ENCODE results near the gene NRSN2.
A peak's percentile ranks its signal among the peaks of the same experiment; 100 is the strongest.

Gene NRSN2

GRCh38 chr20:312067-312466, 34.8 kb upstream of the NRSN2 start:
- Mint-ChIP-seq H3K9me3 (no peaks in the 10 kb centered on the region), H3K36me3 (no peaks in the 10 kb centered on the region), H3K4me1 (peaks cover 19% of the 10 kb centered on the region), H3K4me3 (no peak overlapping the region), H3K27ac (no peak overlapping the region), H3K27me3 (peaks cover 12% of the 10 kb centered on the region)
- no peak for DNase-seq
- CTCF ChIA-PET: interaction anchor here (1.7 kb wide), 2 partner anchors 19 to 42 kb away, joined by 3 to 5 read pairs; no protein-coding TSS in a partner anchor

- Mint-ChIP-seq H3K9me3 (no peaks in the 10 kb centered on the region), H3K27ac (no peak overlapping the region), H3K27me3 (peaks cover 12% of the 10 kb centered on the region), H3K4me1 (peaks cover 19% of the 10 kb centered on the region), H3K4me3 (no peak overlapping the region), H3K36me3 (no peaks in the 10 kb centered on the region)
- CTCF ChIA-PET: interaction anchor here (1.7 kb wide), 2 partner anchors 18 to 41 kb away, joined by 3 to 5 read pairs; no protein-coding TSS in a partner anchor
- DNase-seq: no peak
These were observed 34.0 kb upstream of the NRSN2 start for GRCh38 chr20:312866-313265.

- Mint-ChIP-seq H3K9me3 (no peaks in the 10 kb centered on the region), H3K36me3 (no peaks in the 10 kb centered on the region), H3K4me1 (peaks cover 19% of the 10 kb centered on the region), H3K4me3 (no peak overlapping the region), H3K27ac (no peak overlapping the region), H3K27me3 (peaks cover 12% of the 10 kb centered on the region)
- CTCF ChIA-PET: interaction anchor here (1.4 kb wide), 1 partner anchor 18 kb away, joined by 4 read pairs; no protein-coding TSS in a partner anchor
- DNase-seq: no peak
These were observed 33.5 kb upstream of the NRSN2 start for GRCh38 chr20:313402-313801.

- Mint-ChIP-seq H3K9me3 (no peaks in the 10 kb centered on the region), H3K36me3 (no peaks in the 10 kb centered on the region), H3K27ac (no peak overlapping the region), H3K4me1 (peaks cover 19% of the 10 kb centered on the region), H3K27me3 (peaks cover 12% of the 10 kb centered on the region), H3K4me3 (no peak overlapping the region)
- CTCF ChIA-PET: interaction anchor here (1.4 kb wide), 1 partner anchor 17 kb away, joined by 4 read pairs; no protein-coding TSS in a partner anchor
- no peak for DNase-seq
These were observed 33.0 kb upstream of the NRSN2 start for GRCh38 chr20:313948-314347.

GRCh38 chr20:316316-317068, 30.4 kb upstream of the NRSN2 start:
- Mint-ChIP-seq H3K9me3 (no peaks in the 10 kb centered on the region), H3K4me3 (no peak overlapping the region), H3K4me1 (peaks cover 3% of the 10 kb centered on the region), H3K27me3 (peaks cover 8% of the 10 kb centered on the region), H3K27ac (no peak overlapping the region), H3K36me3 (no peaks in the 10 kb centered on the region)
- CTCF ChIA-PET: no interaction called here
- DNase-seq: no peak

GRCh38 chr20:324177-325044, 22.5 kb upstream of the NRSN2 start:
- DNase-seq: peak; percentile 93
- H3K27me3 Mint-ChIP-seq: peaks cover 33% of the 10 kb centered on the region
- CTCF ChIA-PET: interaction anchor here (0.8 to 1.8 kb wide), 4 partner anchors 14 to 44 kb away, joined by 3 to 6 read pairs (median 4); no protein-coding TSS in a partner anchor
- H3K9me3 Mint-ChIP-seq: no peaks in the 10 kb centered on the region
- peak overlapping the region; percentile 87 for H3K4me3 Mint-ChIP-seq
- peak overlapping the region; percentile 93 for H3K27ac Mint-ChIP-seq
- peaks cover 2% of the 10 kb centered on the region for H3K36me3 Mint-ChIP-seq
- H3K4me1 Mint-ChIP-seq: peaks cover 34% of the 10 kb centered on the region

GRCh38 chr20:325045-325888, 21.6 kb upstream of the NRSN2 start, which contains the start of gene SOX12:
TSS of gene SOX12 (plus strand) at chr20:325552. CDS start at chr20:325925, 373 bp downstream.
- Mint-ChIP-seq H3K4me1 (peaks cover 42% of the 10 kb centered on the region), H3K4me3 (peak within 1 kb of the TSS; percentile 87), H3K9me3 (no peaks in the 10 kb centered on the region), H3K27ac (peak within 1 kb of the TSS; percentile 93), H3K36me3 (peaks cover 2% of the 10 kb centered on the region), H3K27me3 (peaks cover 33% of the 10 kb centered on the region)
- CTCF ChIA-PET: interaction anchor here (0.6 to 1.8 kb wide), 4 partner anchors 15 to 78 kb away, joined by 3 to 6 read pairs (median 4); no protein-coding TSS in a partner anchor
- peak; percentile 98 for DNase-seq

- Mint-ChIP-seq H3K4me3 (peak overlapping the region; percentile 78), H3K4me1 (peaks cover 45% of the 10 kb centered on the region), H3K27me3 (peaks cover 33% of the 10 kb centered on the region), H3K9me3 (no peaks in the 10 kb centered on the region), H3K27ac (peak overlapping the region; percentile 72), H3K36me3 (peaks cover 2% of the 10 kb centered on the region)
- CTCF ChIA-PET: no interaction called here
- DNase-seq: peak; percentile 66
These were observed 20.8 kb upstream of the NRSN2 start for GRCh38 chr20:325889-326644.

GRCh38 chr20:326645-327185, 20.2 kb upstream of the NRSN2 start:
- H3K27ac Mint-ChIP-seq: peak overlapping the region; percentile 60
- H3K9me3 Mint-ChIP-seq: no peaks in the 10 kb centered on the region
- H3K4me1 Mint-ChIP-seq: peaks cover 45% of the 10 kb centered on the region
- H3K27me3 Mint-ChIP-seq: peaks cover 29% of the 10 kb centered on the region
- CTCF ChIA-PET: no interaction called here
- H3K4me3 Mint-ChIP-seq: peak overlapping the region; percentile 64
- peaks cover 2% of the 10 kb centered on the region for H3K36me3 Mint-ChIP-seq
- no peak for DNase-seq

GRCh38 chr20:327186-328026, 19.5 kb upstream of the NRSN2 start:
- H3K9me3 Mint-ChIP-seq: no peaks in the 10 kb centered on the region
- H3K27ac Mint-ChIP-seq: no peak overlapping the region
- H3K36me3 Mint-ChIP-seq: peaks cover 2% of the 10 kb centered on the region
- peak overlapping the region; percentile 64 for H3K4me3 Mint-ChIP-seq
- peak; percentile 81 for DNase-seq
- H3K27me3 Mint-ChIP-seq: peaks cover 26% of the 10 kb centered on the region
- H3K4me1 Mint-ChIP-seq: peaks cover 45% of the 10 kb centered on the region
- CTCF ChIA-PET: no interaction called here

- Mint-ChIP-seq H3K36me3 (peaks cover 2% of the 10 kb centered on the region), H3K27me3 (peaks cover 26% of the 10 kb centered on the region), H3K27ac (peak overlapping the region; percentile 29), H3K9me3 (no peaks in the 10 kb centered on the region), H3K4me3 (peak overlapping the region; percentile 47), H3K4me1 (peaks cover 45% of the 10 kb centered on the region)
- no peak for DNase-seq
- CTCF ChIA-PET: interaction anchor here (3.3 to 6.2 kb wide), 2 partner anchors 17 to 19 kb away, joined by 13 to 34 read pairs; partner anchors contain the start of gene NRSN2
These were observed 18.6 kb upstream of the NRSN2 start for GRCh38 chr20:328027-328974.

All from activated naive CD4-positive, alpha-beta T cell treated with anti-CD3 and anti-CD28 coated beads, Interleukin-2, amount 10 ng/mL, durations not matched to agents 7 days and 5 days (primary cell).